Stomach (tissue), 4 donors: ENCODE measurements around the gene GRAMD1B.

ENCODE experiments used
- POLR2A ChIP-seq, 4 donors: fragments of 450-650 bp; IDR thresholded peaks; one replicate each; pipeline ENCODE4 v1.6.1; 2016; ENCODE audit warnings: antibody characterized with exemption in 4 of 4, control low read depth in 2 of 4, mild to moderate bottlenecking in 1 of 4, moderate library complexity in 1 of 4
- TF ChIP-seq, protein P1 (sequence below), 7 experiments: fragments of 450-650 bp in 4 of 7; fragments of 200-600 bp in 3 of 7; sonication (generic) in 3 of 7; IDR thresholded peaks; one replicate each; pipeline ENCODE4 v1.5.1; 2016 to 2019; ENCODE audit warnings: antibody characterized with exemption in 7 of 7, control low read depth in 2 of 7, mild to moderate bottlenecking in 1 of 7

- no peak for TF ChIP-seq POLR2A (IDR thresholded peaks at IDR 0.05)
- TF ChIP-seq, protein P1, sequence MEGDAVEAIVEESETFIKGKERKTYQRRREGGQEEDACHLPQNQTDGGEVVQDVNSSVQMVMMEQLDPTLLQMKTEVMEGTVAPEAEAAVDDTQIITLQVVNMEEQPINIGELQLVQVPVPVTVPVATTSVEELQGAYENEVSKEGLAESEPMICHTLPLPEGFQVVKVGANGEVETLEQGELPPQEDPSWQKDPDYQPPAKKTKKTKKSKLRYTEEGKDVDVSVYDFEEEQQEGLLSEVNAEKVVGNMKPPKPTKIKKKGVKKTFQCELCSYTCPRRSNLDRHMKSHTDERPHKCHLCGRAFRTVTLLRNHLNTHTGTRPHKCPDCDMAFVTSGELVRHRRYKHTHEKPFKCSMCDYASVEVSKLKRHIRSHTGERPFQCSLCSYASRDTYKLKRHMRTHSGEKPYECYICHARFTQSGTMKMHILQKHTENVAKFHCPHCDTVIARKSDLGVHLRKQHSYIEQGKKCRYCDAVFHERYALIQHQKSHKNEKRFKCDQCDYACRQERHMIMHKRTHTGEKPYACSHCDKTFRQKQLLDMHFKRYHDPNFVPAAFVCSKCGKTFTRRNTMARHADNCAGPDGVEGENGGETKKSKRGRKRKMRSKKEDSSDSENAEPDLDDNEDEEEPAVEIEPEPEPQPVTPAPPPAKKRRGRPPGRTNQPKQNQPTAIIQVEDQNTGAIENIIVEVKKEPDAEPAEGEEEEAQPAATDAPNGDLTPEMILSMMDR (IDR thresholded peaks at IDR 0.05), result no peak
Measured at GRCh38 chr11:123480290-123480815, 50.3 kb downstream of the GRAMD1B start.
